A549 (cell line): Measurements from ENCODE around the gene ZW10. TPM values are rescaled to one million over a fixed set of nuclear protein-coding genes. Genes with fewer than 3 reads are reported as not detected.

Experiments
- ATAC-seq, 2 experiments: fragments of 200-7000 bp in 1 of 2; fragments of >200 bp in 1 of 2; cut with Nextera tagmentation in 1 of 2; cut with Tn5 transposase in 1 of 2; 3 replicates each; pipeline versions ENCODE4 v1.8.0 to v1.9.1; 2018 to 2020; ENCODE audit warnings: mild to moderate bottlenecking in 1 of 2, moderate library complexity in 1 of 2
- CTCF ChIA-PET: fragments of 300-600 bp; sonication (Branson Sonifier 250); formaldehyde crosslinking; extraction: SDS; loops from one replicate; lab custom pipeline; 2021; ENCODE audit warnings: antibody characterized with exemption, inconsistent platforms; lab: Yijun Ruan, JAX
- POLR2A ChIA-PET: fragments of 350-600 bp; formaldehyde crosslinking; extraction: SDS; loops from one replicate; lab custom pipeline; 2021; ENCODE audit warnings: antibody characterized with exemption, inconsistent platforms; lab: Yijun Ruan, JAX
- DNase-seq, 2 experiments: peaks; one replicate each; pipeline versions ENCODE4 v3.0.0 to v3.0.0-alpha.2; 2011 to 2016; ENCODE audit warnings: low read depth in 1 of 2, low spot score in 1 of 2
- FAIRE-seq: peaks from 2 replicates; lab custom pipeline; 2011; peaks lifted over from hg19 to GRCh38; lab: Jason Lieb, UNC
- H3K27ac ChIP-seq, 2 experiments: fragments of >200 bp; sonication (Bioruptor Twin); formaldehyde crosslinking; 3 replicates each; pipeline ENCODE4 v1.5.1; 2016 to 2017
- H3K4me1 ChIP-seq: fragments of >200 bp; sonication (Bioruptor Twin); formaldehyde crosslinking; 3 replicates; pipeline ENCODE4 v1.6.1; 2016
- H3K4me2 ChIP-seq: fragments of >200 bp; sonication (Bioruptor Twin); formaldehyde crosslinking; 3 replicates; pipeline ENCODE4 v1.6.1; 2016
- H3K4me3 ChIP-seq: fragments of >200 bp; sonication (Bioruptor Twin); formaldehyde crosslinking; 3 replicates; pipeline ENCODE4 v1.5.1; 2016
- H3K9me3 ChIP-seq: fragments of >200 bp; sonication (Bioruptor Twin); formaldehyde crosslinking; 3 replicates; pipeline ENCODE4 v1.6.1; 2016
- BHLHE40 ChIP-seq: IDR thresholded peaks from 2 replicates; pipeline ENCODE4 v1.6.1; 2012; ENCODE audit warnings: low read depth, low read length, inconsistent platforms
- CBX2 ChIP-seq: fragments of 200-600 bp; sonication (generic); IDR thresholded peaks from 2 replicates; pipeline ENCODE4 v1.6.1; 2016; ENCODE audit warnings: low read depth, mild to moderate bottlenecking, borderline replicate concordance
- CBX8 ChIP-seq: fragments of 200-600 bp; sonication (generic); IDR thresholded peaks from 2 replicates; pipeline ENCODE4 v1.6.1; 2016
- CEBPB ChIP-seq, 2 experiments: fragments of >200 bp in 1 of 2; sonication (Bioruptor Twin) in 1 of 2; formaldehyde crosslinking in 1 of 2; IDR thresholded peaks; 2 replicates each; pipeline ENCODE4 v1.6.1; 2012 to 2016
- CHD4 ChIP-seq: fragments of 200-600 bp; sonication (generic); IDR thresholded peaks from 2 replicates; pipeline ENCODE4 v1.6.1; 2016; ENCODE audit warnings: antibody characterized with exemption, mild to moderate bottlenecking, borderline replicate concordance
- CTCF ChIP-seq: fragments of >200 bp; sonication (Bioruptor Twin); formaldehyde crosslinking; IDR thresholded peaks from 3 replicates; pipeline ENCODE4 v1.5.1; 2016
- EP300 ChIP-seq, 2 experiments: fragments of >200 bp; sonication (Bioruptor Twin); formaldehyde crosslinking; IDR thresholded peaks; 2 replicates in 1 of 2; 3 replicates in 1 of 2; pipeline ENCODE4 v1.6.1; 2016 to 2017
- ESRRA ChIP-seq: fragments of 150-350 bp; IDR thresholded peaks from 2 replicates; pipeline ENCODE4 v1.6.1; 2014; ENCODE audit warnings: mild to moderate bottlenecking, low read length, borderline replicate concordance
- FOXS1 ChIP-seq: fragments of 250-450 bp; sonication (Bioruptor Pico); IDR thresholded peaks from 2 replicates; pipeline ENCODE4 v1.5.0; 2020; ENCODE audit warnings: mild to moderate bottlenecking, moderate library complexity
- GATA3 ChIP-seq: IDR thresholded peaks from 2 replicates; pipeline ENCODE4 v1.6.1; 2012; ENCODE audit warnings: borderline replicate concordance
- HES2 ChIP-seq: fragments of >200 bp; sonication (Bioruptor Twin); formaldehyde crosslinking; IDR thresholded peaks from 2 replicates; pipeline ENCODE4 v1.6.1; 2016
- HEYL ChIP-seq: fragments of 250-450 bp; sonication (Bioruptor Pico); IDR thresholded peaks from 2 replicates; pipeline ENCODE4 v1.8.0; 2021; ENCODE audit warnings: mild to moderate bottlenecking, moderate library complexity
- HOXB13 ChIP-seq: fragments of 250-450 bp; sonication (Bioruptor Pico); IDR thresholded peaks from 2 replicates; pipeline ENCODE4 v1.5.0; 2020; ENCODE audit warnings: low read depth, mild to moderate bottlenecking, moderate library complexity
- HOXB5 ChIP-seq: fragments of 250-450 bp; sonication (Bioruptor Pico); IDR thresholded peaks from 2 replicates; pipeline ENCODE4 v1.5.0; 2020; ENCODE audit warnings: mild to moderate bottlenecking, moderate library complexity
- MAZ ChIP-seq: fragments of 150-350 bp; IDR thresholded peaks from 2 replicates; pipeline ENCODE4 v1.6.1; 2014; ENCODE audit warnings: antibody characterized with exemption, low read depth, low read length, borderline replicate concordance
- MYC ChIP-seq: IDR thresholded peaks from 2 replicates; pipeline ENCODE4 v1.6.1; 2012; ENCODE audit warnings: mild to moderate bottlenecking, inconsistent platforms, low read length, improper control_type of control experiment, borderline replicate concordance
- NR3C1 ChIP-seq: fragments of >200 bp; sonication (Bioruptor Twin); formaldehyde crosslinking; IDR thresholded peaks from 3 replicates; pipeline ENCODE4 v1.6.1; 2017
- PHF8 ChIP-seq: fragments of 200-600 bp; sonication (generic); IDR thresholded peaks from 2 replicates; pipeline ENCODE4 v1.6.1; 2016; ENCODE audit warnings: low read depth, mild to moderate bottlenecking, antibody characterized with exemption, moderate library complexity, borderline replicate concordance
- RAD21 ChIP-seq, 2 experiments: fragments of >200 bp in 1 of 2; sonication (Bioruptor Twin) in 1 of 2; formaldehyde crosslinking in 1 of 2; IDR thresholded peaks in 1 of 2; conservative IDR thresholded peaks in 1 of 2; 2 replicates in 1 of 2; 3 replicates in 1 of 2; pipeline ENCODE4 v1.6.1; 2012 to 2018; ENCODE audit warnings: inconsistent platforms in 1 of 2
- RARB ChIP-seq: fragments of 250-450 bp; sonication (Bioruptor Pico); IDR thresholded peaks from 2 replicates; pipeline ENCODE4 v1.8.0; 2021; ENCODE audit warnings: mild to moderate bottlenecking, moderate library complexity
- RFX5 ChIP-seq: fragments of 450-650 bp; IDR thresholded peaks from 2 replicates; pipeline ENCODE4 v1.7.1; 2014; ENCODE audit warnings: antibody characterized with exemption, mild to moderate bottlenecking, moderate library complexity
- RNF2 ChIP-seq: fragments of 200-600 bp; sonication (generic); IDR thresholded peaks from 2 replicates; pipeline ENCODE4 v1.6.1; 2016; ENCODE audit warnings: low read depth, mild to moderate bottlenecking, antibody characterized with exemption, moderate library complexity, borderline replicate concordance
- SREBF2 ChIP-seq: fragments of 450-650 bp; IDR thresholded peaks from 2 replicates; pipeline ENCODE4 v1.6.1; 2014; ENCODE audit warnings: mild to moderate bottlenecking, moderate library complexity
- TFCP2L1 ChIP-seq: fragments of 250-450 bp; sonication (Bioruptor Pico); IDR thresholded peaks from 2 replicates; pipeline ENCODE4 v1.5.0; 2021; ENCODE audit warnings: mild to moderate bottlenecking
- ZC3H11A ChIP-seq: fragments of 450-650 bp; IDR thresholded peaks from 2 replicates; pipeline ENCODE4 v1.6.1; 2014; ENCODE audit warnings: antibody characterized with exemption, mild to moderate bottlenecking
- ZFP36 ChIP-seq: fragments of 450-650 bp; IDR thresholded peaks from 2 replicates; pipeline ENCODE4 v1.6.1; 2014; ENCODE audit warnings: borderline replicate concordance; ENCODE audit not compliant: partially characterized antibody
- ZSCAN20 ChIP-seq: fragments of 250-450 bp; sonication (Bioruptor Pico); IDR thresholded peaks from 2 replicates; pipeline ENCODE4 v1.8.0; 2022; ENCODE audit warnings: mild to moderate bottlenecking, moderate library complexity
- WGBS: methylation state at CpG from one replicate; pipeline ENCODE4 v1.1.6; 2017; ENCODE audit errors: missing lambda C conversion rate; 5-methylcytosine and 5-hydroxymethylcytosine counted together
- polyA plus RNA-seq, 4 experiments: library from polyadenylated mRNA; depleted of rRNA in 3 of 4; stranded (reverse); fragments of >200 nt; fragmentation: RNase III in 1 of 4; extraction: RNeasy Plus Mini Kit Qiagen cat#74134 plus additional on column Dnase treatment in 1 of 4; gene quantifications; 2 replicates in 3 of 4; 3 replicates in 1 of 4; pipeline ENCODE4 v1.2.3, GENCODE V29; 2011 to 2017
- TF ChIP-seq, protein P1 (sequence below): fragments of 450-650 bp; IDR thresholded peaks from 2 replicates; pipeline ENCODE4 v1.6.1; 2014; ENCODE audit warnings: antibody characterized with exemption
- TF ChIP-seq, protein P2 (sequence below): fragments of 150-350 bp; IDR thresholded peaks from 2 replicates; pipeline ENCODE4 v1.6.1; 2014; ENCODE audit warnings: low read depth, mild to moderate bottlenecking, low read length

Gene ZW10
- polyA plus RNA-seq, 2 of the 4 experiments (the other 2 are of a cell fraction) = 12.9 to 13.9 TPM

DNA sequence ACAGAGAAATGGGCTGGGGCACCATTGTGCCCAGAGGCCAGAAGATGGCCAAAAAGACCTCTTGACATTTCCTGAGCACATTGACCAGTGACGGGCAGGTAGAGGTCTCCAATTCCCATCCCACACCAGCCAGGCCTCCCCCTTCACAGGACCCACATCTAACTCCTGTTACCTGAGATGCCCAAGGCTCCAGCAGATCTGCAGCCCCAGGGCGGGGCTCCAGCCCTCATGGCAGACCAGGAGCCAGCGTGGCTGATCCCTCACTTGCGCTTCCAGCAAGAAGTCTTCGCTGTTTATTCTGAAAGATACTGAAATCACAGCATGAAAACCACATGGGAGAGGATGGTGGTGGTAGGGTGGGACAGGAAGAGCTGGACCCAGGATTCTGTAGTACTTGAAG lies 76.4 kb downstream of the ZW10 start:
- ChIA-PET CTCF (no interaction called here), POLR2A (no interaction called here)
- DNase-seq = no peak
- Histone ChIP-seq H3K27ac (no peak overlapping the region), H3K4me1 (no peaks in the 10 kb centered on the region), H3K9me3 (no peaks in the 10 kb centered on the region), H3K4me3 (no peak overlapping the region), H3K4me2 (no peak overlapping the region)
- TF ChIP-seq, protein P1, sequence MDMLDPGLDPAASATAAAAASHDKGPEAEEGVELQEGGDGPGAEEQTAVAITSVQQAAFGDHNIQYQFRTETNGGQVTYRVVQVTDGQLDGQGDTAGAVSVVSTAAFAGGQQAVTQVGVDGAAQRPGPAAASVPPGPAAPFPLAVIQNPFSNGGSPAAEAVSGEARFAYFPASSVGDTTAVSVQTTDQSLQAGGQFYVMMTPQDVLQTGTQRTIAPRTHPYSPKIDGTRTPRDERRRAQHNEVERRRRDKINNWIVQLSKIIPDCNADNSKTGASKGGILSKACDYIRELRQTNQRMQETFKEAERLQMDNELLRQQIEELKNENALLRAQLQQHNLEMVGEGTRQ = no peak
- no peak for TF ChIP-seq CEBPB (IDR thresholded peaks at IDR 0.05)
- no peak for TF ChIP-seq SREBF2
- no peak for TF ChIP-seq EP300 (IDR thresholded peaks at IDR 0.05)
- TF ChIP-seq FOXS1 (CRISPR knock-in tag) = no peak
- no peak for TF ChIP-seq PHF8
- no peak for TF ChIP-seq MYC
- TF ChIP-seq ZC3H11A = no peak
- TF ChIP-seq BHLHE40 = no peak
- no peak for TF ChIP-seq HEYL (CRISPR knock-in tag)
- TF ChIP-seq RARB (CRISPR knock-in tag) = no peak
- no peak for TF ChIP-seq RAD21 (conservative IDR thresholded peaks at IDR 0.05 in 1 of 2, IDR thresholded peaks at IDR 0.05 in 1 of 2)
- no peak for TF ChIP-seq CTCF
- no peak for TF ChIP-seq RNF2
- no peak for TF ChIP-seq MAZ
- no peak for TF ChIP-seq HOXB5 (CRISPR knock-in tag)
- TF ChIP-seq CBX8 = no peak
- TF ChIP-seq, protein P2, sequence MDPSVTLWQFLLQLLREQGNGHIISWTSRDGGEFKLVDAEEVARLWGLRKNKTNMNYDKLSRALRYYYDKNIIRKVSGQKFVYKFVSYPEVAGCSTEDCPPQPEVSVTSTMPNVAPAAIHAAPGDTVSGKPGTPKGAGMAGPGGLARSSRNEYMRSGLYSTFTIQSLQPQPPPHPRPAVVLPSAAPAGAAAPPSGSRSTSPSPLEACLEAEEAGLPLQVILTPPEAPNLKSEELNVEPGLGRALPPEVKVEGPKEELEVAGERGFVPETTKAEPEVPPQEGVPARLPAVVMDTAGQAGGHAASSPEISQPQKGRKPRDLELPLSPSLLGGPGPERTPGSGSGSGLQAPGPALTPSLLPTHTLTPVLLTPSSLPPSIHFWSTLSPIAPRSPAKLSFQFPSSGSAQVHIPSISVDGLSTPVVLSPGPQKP = no peak
- no peak for TF ChIP-seq GATA3
- no peak for ATAC-seq
- 58% methylated on average over 2 of the region's 5 CpGs for WGBS
- FAIRE-seq = no peak

- POLR2A ChIA-PET = no interaction called here
- Histone ChIP-seq H3K4me3 (no peak overlapping the region), H3K4me1 (peaks cover 13% of the 10 kb centered on the region), H3K4me2 (no peak overlapping the region), H3K27ac (no peak overlapping the region), H3K9me3 (no peaks in the 10 kb centered on the region)
- CTCF ChIA-PET = no interaction called here
- TF ChIP-seq CBX8 (no peak), HOXB13 (CRISPR knock-in tag) (no peak), ZC3H11A (no peak), ZSCAN20 (no peak), HES2 (no peak), PHF8 (no peak), GATA3 (no peak), CHD4 (no peak), NR3C1 (no peak), ESRRA (no peak), CBX2 (no peak), TFCP2L1 (CRISPR knock-in tag) (no peak), SREBF2 (no peak), RFX5 (no peak), ZFP36 (no peak)
- TF ChIP-seq, protein P1 = no peak
- DNase-seq = no peak
- WGBS = 55% methylated on average over 3 of the region's 4 CpGs
- ATAC-seq = no peak
- FAIRE-seq = no peak
Measured at GRCh38 chr11:113695207-113695606, 78.3 kb downstream of the ZW10 start.
